GM18909 (cell line): ENCODE results near the gene PNCK.
"Not testable (repeated sequence)": the region's sequence is repeated elsewhere in the genome, so short reads cannot be mapped to it uniquely, and the experiment has no call there.

Source experiments
- ATAC-seq: cut with Tn5 transposase; IDR thresholded peaks from one replicate; pipeline ENCODE4 v1.9.1; 2021; ENCODE audit warnings: mild to moderate bottlenecking; ENCODE audit not compliant: unreplicated experiment, poor library complexity

Gene PNCK

GRCh38 chrX:153673428-153674218 is at the start of gene PNCK:
Gene PNCK (minus strand): TSS chrX:153673813. CDS start chrX:153673076, 737 bp downstream.
- no peak for ATAC-seq

GRCh38 chrX:153722704-153723350 is 49.2 kb upstream of the PNCK start:
- ATAC-seq, result no peak

GRCh38 chrX:153719701-153720100 is 46.1 kb upstream of the PNCK start:
- ATAC-seq, result no peak

GRCh38 chrX:153719238-153719637 is 45.6 kb upstream of the PNCK start:
- ATAC-seq, result no peak

- no peak for ATAC-seq
These were observed 43.8 kb upstream of the PNCK start for GRCh38 chrX:153717445-153717844.

GRCh38 chrX:153714256-153714655 is 40.6 kb upstream of the PNCK start:
- no peak for ATAC-seq

- no peak for ATAC-seq
These were observed 36.4 kb upstream of the PNCK start for GRCh38 chrX:153709726-153710674.

- no peak for ATAC-seq
These were observed 34.8 kb upstream of the PNCK start for GRCh38 chrX:153708415-153708814.

GRCh38 chrX:153707406-153707805 is 33.8 kb upstream of the PNCK start:
- no peak for ATAC-seq

GRCh38 chrX:153706799-153707198 is 33.2 kb upstream of the PNCK start:
- no peak for ATAC-seq

- not testable (repeated sequence) for ATAC-seq
These were observed 31.9 kb upstream of the PNCK start for GRCh38 chrX:153705403-153706060.

GRCh38 chrX:153704631-153705402 is 31.2 kb upstream of the PNCK start:
- ATAC-seq, result not testable (repeated sequence)

- no peak for ATAC-seq
These were observed 30.5 kb upstream of the PNCK start for GRCh38 chrX:153704021-153704526.

- no peak for ATAC-seq
These were observed 29.4 kb upstream of the PNCK start for GRCh38 chrX:153703036-153703370.

- no peak for ATAC-seq
These were observed 28.9 kb upstream of the PNCK start for GRCh38 chrX:153702336-153703035.

GRCh38 chrX:153701706-153702105 is 28.1 kb upstream of the PNCK start:
- no peak for ATAC-seq

GRCh38 chrX:153700967-153701366 is 27.4 kb upstream of the PNCK start:
- no peak for ATAC-seq

- no peak for ATAC-seq
These were observed 26.8 kb upstream of the PNCK start for GRCh38 chrX:153700376-153700945.
